NOMO-1 treated with dmso at 0.1 percent for 144 hours (cell line): ENCODE measurements around the gene TMC2.

Experiments
- DNase-seq: peaks from one replicate; lab custom pipeline; 2025; ENCODE audit not compliant: unreplicated experiment; lab: John Stamatoyannopoulos, UW

TMC2 gene

DNA sequence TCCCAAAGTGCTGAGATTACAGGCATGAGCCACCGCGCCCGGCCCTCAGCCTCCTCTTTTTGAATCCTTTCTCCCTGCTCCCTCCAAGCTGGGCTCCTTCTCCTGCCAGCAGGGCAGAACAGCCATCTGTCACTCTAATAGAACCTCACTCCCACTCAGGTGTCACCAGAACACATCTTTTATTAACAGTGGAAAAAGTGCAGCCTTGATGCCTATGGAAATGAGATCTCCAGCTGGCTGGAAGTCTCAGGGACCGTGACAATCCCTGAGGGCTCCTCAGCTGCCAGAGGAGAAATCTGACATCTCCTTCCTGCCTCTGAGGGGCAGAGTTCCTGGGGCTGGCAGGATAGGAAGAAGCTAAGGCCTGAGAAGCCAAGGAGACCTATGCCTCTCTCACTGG lies 28.0 kb downstream of the TMC2 start:
- DNase-seq, result no peak

DNA sequence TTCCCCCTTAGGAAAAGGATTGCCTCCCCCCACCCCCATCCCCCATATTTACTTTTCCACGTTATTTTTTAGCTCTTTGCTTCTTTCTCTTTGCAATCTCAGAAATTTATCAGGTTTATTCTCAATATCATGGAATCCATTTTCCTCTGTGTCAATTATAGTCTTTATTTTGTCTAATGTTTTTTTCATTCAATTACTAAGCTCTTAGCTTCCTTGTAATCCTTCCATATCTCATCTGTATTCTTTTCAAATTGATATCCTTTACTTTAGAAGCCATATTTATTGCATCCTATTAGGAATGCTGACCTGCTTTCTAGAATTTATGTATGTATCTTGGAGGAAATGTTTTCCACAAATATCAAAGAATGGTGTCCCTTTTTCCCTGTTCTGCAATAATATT lies 39.3 kb downstream of the TMC2 start:
- no peak for DNase-seq

- DNase-seq, result no peak
Measured at GRCh38 chr20:2576317-2576727, 39.9 kb downstream of the TMC2 start.

DNA sequence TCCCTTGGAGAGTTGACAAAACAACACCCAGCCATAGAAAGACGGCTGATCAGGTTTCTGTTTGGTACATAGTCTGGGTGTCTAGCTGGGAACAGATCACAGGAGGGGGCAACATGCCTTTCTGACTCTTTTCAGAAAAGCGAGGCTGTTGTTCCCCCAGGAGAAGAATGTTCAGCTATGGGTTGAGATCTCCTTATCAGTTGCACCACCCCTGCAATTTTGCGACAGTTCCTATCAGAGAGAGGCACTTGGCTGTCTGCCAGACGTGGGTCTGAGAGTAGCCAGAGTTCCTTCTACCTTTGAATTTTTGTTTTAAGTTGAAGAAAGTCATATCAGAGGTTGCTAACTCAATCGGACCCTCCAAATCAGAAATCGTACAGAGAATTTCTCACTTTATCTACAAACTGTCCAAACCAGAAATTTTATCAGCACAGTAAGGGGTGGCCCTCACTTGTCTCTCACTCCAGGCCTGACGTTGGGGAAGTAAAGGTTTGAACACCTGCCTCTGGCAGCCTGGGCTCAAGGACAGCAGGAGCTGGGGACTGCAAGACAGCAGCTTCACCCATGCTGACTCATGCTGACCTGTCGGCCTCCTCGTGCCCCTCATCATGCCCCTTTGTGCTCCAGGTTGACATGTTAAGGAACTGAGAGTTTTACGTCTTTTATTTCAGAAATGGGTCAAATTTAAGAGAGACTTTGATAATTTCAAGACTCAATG lies 42.3 kb downstream of the TMC2 start:
- no peak for DNase-seq

- no peak for DNase-seq
Measured at GRCh38 chr20:2585811-2586210, 49.4 kb downstream of the TMC2 start.

GRCh38 chr20:2593756-2594155 lies 57.4 kb downstream of the TMC2 start:
- no peak for DNase-seq

- no peak for DNase-seq
Measured at GRCh38 chr20:2595076-2595475, 58.7 kb downstream of the TMC2 start.

DNA sequence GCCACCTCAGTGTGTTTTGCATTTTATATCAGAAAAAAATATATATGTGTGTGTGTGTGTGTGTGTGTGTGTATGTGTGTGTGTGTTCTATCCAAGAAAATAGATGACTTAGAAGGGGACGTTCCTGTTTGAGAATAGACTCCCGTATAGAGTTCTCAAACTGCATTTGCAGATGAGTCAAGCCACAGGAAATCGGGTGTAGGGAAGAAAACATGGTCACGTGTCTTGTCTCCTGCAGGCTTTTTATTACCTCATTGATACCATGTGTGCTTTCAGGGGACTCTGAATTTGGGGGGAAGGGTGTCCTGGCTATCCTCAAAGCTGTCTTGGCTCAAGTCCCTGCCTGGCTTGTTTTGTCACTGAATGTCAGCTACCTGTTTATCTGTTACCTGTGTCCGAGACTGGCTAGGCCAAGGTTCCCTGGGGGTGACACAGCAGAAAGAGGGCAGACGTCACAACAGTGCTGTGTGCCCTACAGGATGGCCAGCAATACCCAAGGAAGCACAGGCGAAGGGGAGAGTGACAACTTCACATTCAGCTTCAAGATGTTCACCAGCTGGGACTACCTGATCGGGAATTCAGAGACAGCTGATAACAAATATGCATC lies 60.4 kb downstream of the TMC2 start:
- DNase-seq, result no peak

GRCh38 chr20:2599288-2600006 lies 63.1 kb downstream of the TMC2 start:
- DNase-seq, result no peak

DNA sequence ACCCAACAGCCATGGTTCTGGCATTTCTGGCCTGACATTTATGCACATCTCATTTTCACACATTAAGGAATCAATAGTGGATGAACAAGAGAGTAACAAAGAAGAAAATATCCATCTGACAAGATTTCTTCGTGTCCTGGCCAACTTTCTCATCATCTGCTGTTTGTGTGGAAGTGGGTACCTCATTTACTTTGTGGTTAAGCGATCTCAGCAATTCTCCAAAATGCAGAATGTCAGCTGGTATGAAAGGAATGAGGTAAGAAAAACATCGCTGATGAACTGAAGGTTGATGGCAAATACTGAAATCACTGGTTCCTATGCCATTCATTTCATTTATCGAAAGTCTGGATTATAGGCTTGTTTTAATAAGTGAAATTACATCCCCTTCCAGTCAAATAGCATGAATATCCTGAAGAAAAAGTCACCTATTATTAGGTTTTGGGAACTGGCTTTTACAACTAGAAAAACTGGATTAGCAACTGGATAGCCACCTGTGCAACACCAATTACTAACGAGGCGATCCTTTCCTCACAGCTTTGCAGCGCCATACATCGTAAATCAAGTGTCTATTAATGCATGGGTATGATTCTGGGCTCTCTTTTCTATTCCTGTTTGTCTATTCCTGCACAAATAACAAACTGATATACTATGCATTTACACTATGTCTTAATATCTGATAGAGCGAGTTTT lies 65.8 kb downstream of the TMC2 start:
- no peak for DNase-seq

DNA sequence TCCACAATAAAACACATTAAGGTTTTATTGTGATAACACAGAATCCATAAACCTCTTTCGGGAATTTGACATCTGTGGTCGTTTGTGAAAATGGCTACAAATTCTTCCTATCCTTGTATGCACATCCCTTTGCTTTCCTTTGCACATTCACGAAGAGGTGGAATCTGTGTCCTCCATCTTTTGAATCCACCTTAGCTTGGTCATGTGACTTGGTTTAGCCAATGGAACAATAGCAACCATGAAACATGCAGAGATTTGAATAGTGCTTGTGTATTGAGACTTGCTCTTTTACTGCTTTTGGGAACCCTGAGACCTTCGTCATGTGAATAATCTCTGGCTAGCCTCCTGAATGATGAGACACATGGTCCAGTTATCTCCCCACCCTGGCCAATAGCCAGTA lies 66.4 kb downstream of the TMC2 start:
- DNase-seq, result no peak

- DNase-seq, result no peak
Measured at GRCh38 chr20:2603816-2604505, 67.6 kb downstream of the TMC2 start.

- DNase-seq, result no peak
Measured at GRCh38 chr20:2604506-2604835, 68.1 kb downstream of the TMC2 start.

DNA sequence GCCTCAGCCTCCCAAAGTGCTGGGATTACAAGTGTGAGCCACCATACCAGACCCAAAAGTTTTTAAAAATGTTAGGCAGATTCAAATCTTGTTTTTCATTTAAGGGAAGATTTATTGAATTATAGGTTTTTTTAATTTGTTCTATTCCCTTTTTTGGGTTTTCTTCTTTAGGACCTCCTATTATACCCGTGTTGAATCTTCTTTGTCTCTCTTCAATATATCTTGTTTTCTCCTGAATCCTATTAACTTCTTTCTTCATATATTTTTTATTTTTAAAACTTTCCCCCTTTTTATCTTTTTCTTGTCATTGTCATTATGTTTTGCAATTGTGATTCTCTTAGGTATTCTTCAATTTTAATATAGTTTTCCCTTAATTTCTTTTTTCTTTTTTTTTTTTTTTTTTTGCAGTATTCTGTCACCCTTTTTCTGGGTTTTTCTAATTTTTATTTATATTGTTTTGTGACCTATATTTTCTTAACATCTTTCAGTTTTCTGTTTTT lies 70.2 kb downstream of the TMC2 start:
- no peak for DNase-seq

- DNase-seq, result no peak
Measured at GRCh38 chr20:2610326-2610725, 74.0 kb downstream of the TMC2 start.

- DNase-seq, result no peak
Measured at GRCh38 chr20:2610941-2611720, 74.8 kb downstream of the TMC2 start.

DNA sequence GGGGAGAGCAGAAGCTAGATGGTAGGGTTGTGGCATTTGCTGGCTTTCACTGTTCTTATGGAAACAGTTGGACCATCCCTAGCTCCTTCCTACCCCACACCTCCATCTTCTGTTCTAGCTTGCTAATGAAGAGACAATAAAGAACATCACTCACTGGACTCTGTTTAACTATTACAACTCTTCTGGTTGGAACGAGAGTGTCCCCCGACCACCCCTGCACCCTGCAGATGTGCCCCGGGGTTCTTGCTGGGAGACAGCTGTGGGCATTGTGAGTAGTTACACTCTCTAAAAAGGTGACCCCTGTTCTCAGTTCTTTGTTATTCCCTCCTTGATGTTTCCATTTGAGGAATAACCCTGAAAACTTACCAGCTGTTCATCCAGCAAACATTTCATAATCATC lies 75.7 kb downstream of the TMC2 start:
- DNase-seq, result no peak

DNA sequence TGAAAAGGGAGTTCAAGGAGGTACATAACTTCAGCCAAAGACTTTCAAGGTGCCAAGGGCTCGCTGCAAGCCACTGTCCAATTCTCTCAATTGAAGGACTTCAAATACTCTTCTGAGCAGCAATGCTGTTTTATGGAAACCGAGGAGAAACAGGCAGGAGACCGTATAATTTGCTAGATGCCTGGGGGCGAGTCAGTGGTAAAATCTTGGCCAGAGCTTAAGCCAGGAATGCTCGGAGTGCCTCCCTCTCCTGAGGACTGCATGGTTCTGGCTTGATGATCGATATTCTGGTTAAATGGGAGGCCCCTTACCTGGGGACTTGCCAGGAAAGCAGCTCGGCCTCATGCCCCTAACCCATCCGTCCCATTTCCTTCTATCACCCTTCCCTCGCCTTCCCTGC lies 80.3 kb downstream of the TMC2 start:
- DNase-seq, result no peak

DNA sequence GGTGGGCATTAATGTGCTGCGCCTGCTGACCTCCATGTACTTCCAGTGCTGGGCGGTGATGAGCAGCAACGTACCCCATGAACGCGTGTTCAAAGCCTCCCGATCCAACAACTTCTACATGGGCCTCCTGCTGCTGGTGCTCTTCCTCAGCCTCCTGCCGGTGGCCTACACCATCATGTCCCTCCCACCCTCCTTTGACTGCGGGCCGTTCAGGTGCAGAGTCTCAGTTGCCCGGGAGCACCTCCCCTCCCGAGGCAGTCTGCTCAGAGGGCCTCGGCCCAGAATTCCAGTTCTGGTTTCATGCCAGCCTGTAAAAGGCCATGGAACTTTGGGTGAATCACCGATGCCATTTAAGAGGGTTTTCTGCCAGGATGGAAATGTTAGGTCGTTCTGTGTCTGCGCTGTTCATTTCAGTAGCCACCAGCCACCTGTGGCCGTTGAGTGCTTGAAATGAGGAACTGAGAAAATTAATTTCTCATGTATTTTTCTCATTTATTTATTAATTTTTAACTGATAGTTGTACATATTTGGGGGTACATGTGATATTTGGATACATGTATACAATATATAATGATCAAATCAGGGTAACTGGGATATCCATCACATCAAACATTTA lies 80.8 kb downstream of the TMC2 start:
- no peak for DNase-seq

DNA sequence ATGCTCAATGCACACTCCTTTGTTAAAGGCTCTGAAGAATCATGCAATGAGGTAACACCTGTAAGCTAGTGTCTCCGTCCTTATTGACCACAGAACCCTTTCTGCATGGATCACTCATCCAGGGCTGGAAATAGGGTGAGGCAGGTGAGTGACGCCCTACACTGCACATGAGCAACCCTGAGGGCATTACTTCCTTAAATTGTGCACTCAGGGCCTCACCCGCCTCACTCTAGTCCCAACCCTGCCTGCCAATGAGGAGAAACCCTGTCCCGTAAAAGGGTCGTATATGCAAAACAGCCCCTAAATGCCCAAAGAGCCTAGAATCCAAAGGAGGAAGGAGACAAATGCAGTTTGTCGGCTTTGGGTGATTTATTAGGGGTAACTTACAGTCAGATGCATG lies 82.4 kb downstream of the TMC2 start:
- DNase-seq, result no peak
